Fibroblast of gingiva (primary cell): ENCODE measurements around the gene CFAP47.
"Not testable (repeated sequence)": the region's sequence is repeated elsewhere in the genome, so short reads cannot be mapped to it uniquely, and the experiment has no call there.

ENCODE experiments used
- DNase-seq: peaks from one replicate; pipeline ENCODE4 v3.0.0-alpha.2; 2011; ENCODE audit warnings: low read depth

The CFAP47 gene, protein sequence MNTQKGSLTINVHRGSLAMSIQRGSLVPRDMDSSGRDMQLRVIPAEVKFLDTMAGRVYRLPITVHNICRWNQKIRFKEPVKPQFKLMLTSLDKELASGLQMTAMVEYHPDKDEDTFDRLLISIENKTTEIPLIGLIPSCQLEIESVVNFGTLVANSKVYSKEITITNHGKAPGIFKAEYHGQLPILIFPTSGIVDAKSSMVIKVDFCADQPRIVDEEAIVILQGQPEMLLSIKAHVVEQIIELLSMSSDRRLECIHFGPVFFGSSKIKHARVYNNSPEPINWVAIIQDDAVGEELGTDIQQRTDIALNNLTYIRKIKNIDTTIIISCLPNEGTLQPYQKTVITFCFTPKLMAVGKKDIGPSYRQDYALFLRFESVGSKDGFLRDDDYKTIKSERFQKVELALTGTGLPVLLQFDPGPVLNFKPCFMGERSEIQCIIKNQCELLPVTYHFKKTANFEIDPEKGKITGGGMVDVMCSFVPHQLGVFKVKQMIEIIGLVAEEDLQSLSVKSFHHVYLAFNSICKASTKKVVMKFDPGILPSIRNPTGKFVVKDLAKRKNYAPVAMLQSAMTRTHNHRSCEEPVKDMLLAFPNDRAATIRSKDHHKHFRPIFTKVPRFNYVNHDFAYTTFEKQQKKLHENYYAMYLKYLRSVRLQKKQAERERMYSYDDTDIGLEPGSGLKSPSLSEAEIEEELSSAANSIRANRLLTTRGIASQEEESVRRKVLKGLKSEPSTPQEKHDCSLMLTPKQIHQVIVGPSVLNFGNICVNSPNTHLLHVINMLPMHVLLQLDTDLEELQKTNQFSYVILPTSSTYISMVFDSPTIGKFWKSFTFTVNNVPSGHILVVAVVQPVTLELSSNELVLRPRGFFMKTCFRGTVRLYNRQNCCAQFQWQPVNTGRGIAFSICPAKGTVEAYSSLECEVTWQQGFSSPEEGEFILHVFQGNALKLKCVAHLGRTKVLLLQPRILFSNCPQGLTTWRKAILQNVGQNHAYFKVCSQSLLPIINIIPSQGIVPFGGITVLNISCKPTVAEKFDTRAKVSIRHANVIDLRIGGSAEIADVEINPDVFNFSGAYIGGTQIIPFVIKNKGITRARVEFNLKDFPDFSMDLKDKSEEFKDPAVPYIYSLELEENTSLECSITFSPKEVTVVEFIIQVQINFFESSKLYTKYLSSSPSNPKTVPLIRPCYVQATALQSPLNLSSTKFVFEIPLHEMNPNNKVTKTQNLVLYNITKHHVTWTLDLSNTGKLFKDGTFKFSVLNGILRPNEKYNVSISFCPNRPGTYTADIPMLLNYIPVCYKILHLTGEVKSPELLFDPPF (N-terminal part only)

DNA sequence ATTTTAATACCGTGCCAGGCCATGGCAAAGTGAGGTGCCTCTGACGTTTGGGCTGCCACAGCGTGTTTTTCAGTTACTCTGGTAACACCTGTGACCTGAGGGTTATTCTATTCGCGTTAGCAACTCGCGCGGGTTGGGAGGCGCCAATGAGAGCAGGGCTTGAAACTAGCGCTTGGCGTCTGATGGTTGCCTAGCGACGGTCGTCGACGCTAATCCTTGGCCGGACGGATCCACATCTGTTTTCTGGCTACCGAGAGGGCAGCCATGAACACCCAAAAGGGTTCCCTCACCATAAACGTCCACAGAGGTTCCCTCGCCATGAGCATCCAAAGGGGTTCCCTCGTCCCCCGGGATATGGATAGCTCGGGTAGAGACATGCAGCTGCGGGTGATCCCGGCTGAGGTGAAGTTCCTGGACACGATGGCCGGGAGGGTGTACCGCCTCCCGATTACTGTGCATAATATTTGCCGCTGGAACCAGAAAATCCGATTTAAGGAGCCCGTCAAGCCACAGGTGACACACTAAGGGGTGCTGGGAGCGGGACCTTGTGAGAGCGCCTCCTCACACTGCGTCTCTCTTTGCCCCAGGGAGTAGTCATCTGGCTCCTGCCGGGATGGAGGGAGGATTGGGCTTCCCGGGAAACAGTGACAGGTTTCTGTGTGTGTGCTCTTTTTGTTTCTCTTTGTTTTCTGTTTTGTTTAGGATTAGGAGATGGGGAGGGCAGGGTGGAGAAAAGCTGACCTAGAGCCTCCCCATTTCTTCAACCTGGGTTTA is at the start of gene CFAP47:
CFAP47 (plus strand) TSS at position 199 of the 774 bp plus-strand sequence; CDS start at position 265, 66 bp downstream.
- no peak for DNase-seq

DNA sequence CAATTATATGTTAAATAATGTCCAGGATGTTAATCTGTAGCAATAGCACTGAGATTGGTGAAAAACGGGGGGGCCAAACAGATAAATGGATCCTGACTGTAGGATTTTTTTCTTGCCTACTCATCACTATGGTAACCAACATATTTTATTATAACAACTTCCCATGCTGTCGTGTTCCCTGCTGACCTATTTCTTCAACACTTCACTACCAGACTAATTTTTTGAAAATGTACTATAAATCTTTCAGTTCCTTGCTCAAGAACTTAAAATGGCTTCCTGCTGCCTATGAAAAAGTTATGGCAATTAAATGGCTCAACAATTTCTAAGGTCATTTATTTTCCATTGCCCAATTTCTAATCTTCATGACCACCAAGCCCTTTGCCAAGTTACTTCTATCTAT is 38.9 kb upstream of the CFAP47 start:
- no peak for DNase-seq

DNA sequence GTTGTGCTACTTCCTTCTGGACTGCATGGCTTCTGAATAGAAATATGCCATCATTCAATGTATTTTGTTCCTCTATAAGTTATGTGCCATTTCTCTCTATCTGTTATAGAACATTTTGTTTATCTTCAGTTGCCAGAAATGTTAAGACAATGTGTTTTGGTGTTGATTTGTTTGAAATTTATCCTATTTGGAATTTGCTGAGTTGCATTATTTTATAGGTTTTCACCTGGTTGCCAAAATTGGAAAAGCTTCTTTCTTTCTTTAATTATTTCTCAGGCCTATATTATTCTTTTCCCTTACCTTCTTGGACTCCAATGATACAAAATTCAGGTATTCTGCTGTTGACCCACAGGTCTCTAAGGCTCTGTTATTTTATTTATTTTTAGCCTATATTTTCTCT is 33.4 kb upstream of the CFAP47 start:
- no peak for DNase-seq

DNA sequence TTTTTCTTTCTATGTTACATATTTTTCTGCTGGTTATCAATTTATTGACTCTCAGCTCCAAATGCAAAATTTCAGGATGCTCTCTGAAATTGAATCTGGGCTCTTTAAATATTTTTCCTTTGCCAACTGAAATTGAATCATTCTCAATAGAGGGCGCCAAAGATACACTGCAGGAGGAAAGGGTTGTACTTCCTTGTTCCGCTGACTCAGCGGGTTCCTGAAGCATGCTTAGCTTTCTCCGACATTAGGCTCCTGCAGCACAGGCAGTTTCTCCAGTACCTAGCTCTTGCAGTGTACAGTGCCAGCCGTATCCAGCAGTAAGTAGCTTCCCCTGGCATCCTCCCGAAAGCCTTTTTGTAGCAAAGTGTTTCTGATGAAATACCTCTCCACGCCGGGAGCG is 28.8 kb upstream of the CFAP47 start:
- DNase-seq = no peak

DNA sequence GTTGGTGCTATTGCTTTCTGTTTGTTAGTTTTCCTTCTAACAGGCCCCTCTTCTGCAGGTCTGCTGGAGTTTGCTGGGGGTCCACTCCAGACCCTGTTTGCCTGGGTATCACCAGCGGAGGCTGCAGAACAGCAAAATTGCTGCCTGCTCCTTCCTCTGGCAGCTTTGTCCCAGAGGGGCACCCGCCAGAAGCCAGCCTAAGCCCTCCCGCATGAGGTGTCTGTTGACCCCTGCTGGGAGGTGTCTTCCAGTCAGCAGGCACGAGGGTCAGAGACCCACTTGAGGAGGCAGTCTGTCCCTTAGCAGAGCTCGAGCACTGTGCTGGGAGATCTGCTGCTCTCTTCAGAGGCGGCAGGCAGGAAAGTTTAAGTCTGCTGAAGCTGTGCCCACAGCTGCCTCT is 67.3 kb downstream of the CFAP47 start:
- DNase-seq = not testable (repeated sequence)

DNA sequence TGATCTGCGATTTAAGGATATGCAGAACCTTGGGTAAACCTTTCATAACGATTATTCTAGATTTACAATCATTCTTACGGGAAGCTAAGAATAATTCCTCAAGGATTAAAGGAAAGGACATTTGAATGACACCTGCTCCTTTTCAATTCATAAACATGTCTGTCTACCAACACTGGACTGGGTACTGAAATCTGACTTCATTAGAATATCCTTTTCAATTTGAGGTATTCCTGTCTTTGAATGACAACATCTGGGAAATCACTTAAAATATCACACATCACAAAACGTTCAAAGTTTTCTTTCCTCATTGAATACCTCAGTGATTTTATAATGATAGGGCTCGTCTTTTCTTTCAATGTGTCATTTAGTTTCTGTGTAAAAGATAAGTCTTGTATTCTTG is 87.7 kb downstream of the CFAP47 start:
- no peak for DNase-seq

DNA sequence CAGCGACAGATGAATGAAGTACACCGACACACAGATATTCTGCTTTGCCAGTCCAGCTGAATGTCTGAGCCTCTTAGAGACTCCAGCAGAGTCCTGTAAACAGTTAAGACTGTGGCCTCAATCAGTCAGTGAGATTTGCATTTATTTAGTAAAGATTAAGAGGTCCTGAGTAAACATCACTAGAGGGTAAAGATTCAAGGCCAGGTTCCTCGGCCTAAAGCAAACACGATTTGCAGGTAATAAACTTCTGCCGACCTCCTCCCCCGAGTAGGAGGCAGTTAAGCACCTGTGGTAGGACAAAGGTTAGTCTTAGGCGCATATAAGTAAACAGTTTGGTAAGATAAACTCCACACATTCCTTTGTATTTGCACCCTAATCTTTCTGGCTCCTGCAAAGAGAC is 99.6 kb downstream of the CFAP47 start:
- DNase-seq = no peak

DNA sequence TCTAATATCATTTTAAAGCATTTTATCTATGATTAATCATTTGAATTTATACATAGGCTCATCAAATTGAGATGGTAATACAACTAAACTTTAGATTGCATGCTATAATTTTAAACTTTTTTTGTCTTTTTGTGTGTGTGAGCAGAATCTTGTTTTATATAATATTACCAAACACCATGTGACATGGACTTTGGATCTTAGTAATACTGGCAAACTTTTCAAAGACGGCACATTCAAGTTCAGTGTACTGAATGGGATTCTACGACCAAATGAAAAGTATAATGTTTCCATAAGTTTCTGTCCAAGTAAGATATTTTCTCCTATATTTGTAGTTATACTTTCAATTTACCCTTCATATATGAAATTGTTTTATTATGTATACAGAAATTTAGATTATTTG is 116.0 kb downstream of the CFAP47 start:
- DNase-seq = no peak

DNA sequence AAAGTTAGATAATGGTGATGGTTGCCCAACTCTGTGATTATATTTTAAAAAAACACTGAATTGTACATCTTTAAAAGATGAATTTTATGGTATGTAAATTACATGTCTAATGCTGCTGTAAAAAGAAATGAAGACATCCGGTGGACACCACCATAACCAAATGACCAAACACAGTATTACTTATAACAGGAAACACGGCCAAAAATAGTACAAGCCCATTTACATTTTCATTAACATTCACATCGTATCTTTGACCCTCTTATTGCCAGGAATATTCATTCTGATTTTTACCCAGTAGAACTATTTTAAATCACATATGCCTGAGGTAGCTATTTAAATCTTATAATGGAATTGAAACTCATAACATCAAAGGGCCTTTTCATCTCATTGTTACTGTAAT is 143.2 kb downstream of the CFAP47 start:
- no peak for DNase-seq

DNA sequence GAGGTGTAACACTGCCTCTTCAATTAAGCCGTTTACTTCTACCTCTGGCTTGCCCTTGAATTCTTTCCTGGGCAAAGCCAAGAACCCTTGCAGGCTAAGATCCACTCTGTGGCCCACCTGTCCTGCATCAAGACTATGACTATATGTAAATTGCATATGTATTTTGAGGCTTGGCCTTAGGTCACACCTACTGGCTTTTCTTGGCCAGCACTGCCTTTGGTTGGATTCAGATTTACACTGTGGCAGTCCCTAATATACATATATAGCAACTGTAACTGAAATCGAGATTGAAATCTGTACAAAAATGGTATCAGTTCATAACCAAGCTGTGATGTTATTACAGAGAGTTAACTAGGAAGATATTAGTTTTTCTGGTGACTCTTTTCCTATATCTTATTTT is 151.5 kb downstream of the CFAP47 start:
- no peak for DNase-seq

DNA sequence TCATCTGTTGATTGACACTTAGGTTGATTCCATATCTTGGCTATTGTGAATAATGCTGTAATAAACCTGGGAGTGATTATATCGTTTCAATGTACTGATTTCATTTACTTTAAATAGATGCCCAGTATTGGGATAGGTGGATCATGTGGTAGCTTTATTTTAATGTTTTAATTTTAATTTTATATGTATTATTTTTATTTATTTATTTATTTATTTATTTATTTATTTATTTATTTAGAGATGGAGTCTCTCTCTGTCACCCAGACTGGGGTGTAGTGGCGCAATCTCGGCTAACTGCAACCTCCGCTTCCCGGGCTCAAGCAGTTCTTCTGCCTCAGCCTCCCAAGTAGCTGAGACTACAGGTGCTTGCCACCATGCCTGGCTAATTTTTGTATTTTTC is 155.5 kb downstream of the CFAP47 start:
- DNase-seq = not testable (repeated sequence)

DNA sequence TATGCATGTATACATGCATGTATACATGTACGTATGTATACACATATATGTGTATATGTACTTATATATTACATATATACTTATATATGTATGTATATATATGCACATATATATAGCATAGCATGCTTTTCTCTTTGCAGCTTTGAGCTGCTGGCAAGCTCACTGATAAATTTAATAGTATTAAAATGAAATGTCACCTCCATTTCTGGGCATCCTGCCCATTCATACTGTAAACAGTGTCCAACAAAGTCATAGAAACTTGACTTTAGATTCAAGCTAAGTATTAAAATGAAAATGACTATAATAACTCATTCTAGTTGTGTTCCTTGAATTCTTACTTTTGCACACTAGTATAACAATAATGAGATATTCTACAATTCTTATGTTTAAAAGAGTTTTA is 163.7 kb downstream of the CFAP47 start:
- no peak for DNase-seq

DNA sequence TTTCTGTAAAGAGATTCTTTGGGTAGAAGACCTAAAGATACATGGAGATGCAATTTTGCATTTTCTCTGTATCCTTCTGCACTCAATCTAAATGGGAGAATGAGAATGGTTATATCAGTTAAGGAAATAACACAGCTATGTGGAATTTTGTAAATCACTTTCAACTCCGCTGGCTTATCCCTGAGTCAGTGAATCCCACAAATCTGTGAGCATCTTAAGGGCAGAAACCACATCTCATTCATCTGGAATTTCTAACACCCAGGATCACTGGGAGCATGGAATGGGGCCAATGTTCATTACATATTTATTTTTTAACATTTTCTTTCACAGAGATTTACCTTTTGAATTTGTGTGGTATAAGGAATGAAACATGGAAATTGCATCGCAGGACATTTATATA is 167.8 kb downstream of the CFAP47 start:
- DNase-seq = no peak

DNA sequence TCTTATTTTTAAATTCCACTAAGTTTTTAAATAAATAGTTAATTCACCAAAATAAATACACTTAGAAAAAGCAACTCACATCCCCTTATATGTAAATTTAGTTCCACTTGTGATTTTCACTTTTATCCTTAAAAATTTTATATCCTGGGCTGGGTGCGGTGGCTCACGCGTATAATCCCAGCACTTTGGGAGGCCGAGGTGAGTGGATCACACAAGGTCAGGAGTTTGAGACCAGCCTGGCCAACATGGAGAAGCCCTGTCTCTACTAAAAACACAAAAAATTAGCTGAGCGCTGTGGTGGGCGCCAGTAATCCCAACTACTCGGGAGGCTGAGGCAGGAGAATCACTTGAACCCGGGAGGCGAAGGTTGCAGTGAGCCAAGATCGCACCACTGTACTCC is 169.4 kb downstream of the CFAP47 start:
- DNase-seq = not testable (repeated sequence)

DNA sequence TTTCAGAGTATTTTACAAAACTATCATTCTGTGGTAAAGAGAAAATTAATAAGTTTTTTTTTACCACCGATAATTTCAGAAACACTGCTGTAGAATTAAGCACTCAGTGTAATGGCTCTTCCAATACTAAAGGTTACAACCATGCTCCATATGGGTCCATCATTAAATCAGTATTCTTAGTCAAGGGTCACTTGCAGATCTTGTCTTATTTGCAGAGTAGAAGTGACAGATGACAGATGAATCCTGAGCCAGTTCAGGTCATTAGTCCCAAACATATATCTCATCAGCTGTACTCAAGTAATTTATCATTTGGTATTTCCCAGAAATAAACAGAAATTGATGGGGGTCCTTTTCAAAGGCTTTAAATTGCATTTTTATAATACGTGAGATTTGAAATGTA is 182.9 kb downstream of the CFAP47 start:
- DNase-seq = no peak

DNA sequence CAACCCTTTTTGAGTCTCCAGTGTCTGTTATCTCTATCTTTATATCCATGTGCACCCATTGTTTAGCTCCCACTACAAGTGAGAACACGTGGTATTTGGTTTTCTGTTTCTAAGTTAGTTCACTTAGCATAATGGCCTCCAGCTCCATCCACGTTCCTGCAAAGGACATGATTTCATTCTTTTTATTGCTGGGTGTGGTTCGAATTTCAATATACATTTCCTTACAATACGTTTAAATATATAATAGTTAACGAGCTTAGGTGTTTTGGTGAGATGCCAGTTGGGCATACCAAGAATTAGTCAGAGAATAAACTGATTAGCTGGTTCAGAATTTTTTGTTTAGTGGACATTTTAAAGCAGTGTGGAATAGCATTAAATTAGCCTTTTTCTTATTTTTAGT is 196.7 kb downstream of the CFAP47 start:
- no peak for DNase-seq

DNA sequence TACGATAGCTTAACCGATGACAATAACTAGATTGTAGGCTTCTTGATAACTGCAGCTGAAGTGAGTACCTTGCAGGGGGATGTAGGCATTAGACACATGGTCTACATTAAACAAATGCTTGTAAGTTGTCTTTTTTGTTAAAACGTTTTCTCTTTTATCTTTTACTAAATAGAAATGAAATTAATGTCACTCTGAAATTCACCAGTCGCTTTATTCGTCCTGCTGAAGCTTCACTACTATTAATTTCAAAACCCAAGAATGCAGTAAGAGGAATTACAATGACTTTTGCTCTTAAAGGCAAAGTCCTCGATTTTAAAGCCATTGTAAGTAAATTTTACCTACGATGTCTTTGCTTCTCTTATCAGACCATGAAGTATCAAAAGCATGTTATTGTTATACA is 239.7 kb downstream of the CFAP47 start:
- DNase-seq = no peak

DNA sequence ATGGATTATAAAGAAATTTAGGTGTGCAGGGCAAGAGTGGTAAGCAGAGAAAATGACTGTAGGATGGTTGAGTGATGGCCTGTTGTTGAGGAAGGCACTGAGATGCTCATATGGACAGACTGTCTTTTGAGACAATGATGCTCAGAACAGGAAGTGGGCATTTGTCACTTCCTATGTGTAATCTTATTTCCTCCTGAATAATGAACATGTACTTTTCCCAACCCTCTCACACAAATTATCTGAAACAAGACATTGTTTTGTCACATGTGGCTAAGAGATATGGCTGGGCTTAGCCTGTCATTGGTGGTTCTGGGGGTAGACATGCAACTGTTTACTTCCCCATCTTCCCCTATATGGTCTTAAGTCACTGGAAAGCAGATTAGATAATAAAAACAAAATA is 240.5 kb downstream of the CFAP47 start:
- no peak for DNase-seq

DNA sequence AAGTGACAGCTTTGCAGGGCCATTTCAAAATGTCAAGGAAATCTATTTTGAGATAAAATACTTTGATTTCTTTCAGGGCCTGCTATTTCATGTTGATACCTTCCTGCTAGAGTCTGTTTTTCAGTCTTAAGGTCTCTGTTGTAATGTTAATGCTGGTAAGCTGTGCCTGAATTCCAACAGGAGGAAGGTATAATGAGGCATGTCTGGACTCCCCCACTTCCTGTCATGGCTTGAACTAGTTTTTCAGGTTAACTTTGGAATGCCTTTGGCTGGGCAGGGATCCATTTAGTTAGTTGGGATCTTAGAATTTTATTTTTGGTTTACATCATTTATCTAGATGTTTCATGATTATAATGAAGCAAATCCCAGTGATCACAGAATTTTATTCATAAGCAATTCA is 279.0 kb downstream of the CFAP47 start:
- no peak for DNase-seq

DNA sequence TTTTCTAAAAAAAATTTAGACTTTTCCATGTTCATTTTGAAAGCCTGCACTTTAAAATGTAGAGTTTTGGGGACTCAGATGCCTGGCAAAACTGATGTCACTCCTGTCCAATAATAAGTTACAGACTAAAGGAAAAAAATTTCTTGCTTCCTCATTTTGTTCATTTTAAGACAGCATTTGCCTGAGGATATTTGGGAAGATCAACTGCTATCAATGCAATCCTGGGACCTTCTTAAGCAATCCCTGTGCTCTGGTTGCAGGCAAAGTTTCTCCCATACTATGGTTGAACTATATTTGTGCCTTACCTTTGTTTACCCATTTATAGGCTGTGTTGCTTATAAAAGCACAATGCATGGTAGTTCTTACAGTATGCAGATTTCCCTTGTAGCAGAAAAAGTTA is 280.4 kb downstream of the CFAP47 start:
- DNase-seq = no peak

DNA sequence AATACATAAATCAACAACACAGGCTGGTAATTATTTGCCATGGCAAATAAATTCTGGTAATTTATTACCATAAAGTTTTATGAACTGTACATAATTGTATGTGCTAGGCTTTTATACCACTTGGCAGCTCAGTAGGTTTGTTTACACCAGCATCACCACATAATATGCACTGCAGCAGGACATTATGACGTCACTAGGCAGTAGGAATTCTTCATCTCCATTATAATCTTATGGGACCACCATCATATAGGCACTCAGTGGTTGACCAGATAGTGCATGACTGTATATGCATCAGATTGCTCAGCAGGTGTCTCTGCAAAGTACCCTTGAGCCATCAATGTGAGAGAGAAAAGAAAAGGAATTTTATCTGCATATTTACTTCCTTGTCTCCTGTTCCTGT is 295.4 kb downstream of the CFAP47 start:
- no peak for DNase-seq

DNA sequence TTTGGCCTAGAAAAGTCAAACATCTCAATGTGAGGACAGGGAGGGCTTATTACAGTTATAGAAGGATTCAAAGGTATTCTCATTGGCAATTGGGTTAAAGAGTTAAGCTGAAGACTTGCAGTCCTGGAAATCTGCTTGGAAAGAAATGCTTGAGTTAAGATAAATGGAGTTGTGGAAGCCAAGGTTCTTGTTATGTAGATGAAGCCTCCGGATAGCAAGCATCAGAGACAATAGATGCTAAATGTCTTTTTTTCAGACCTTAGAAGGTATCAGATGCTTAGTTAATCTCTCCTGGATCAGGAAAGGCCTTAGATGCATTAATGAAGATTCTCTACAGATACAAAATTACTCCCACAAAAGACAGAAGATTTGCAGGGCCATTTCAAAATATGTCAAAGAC is 299.3 kb downstream of the CFAP47 start:
- DNase-seq = no peak
